ENCODE measurements around the gene IKZF3.

- TF ChIP-seq, protein P1, sequence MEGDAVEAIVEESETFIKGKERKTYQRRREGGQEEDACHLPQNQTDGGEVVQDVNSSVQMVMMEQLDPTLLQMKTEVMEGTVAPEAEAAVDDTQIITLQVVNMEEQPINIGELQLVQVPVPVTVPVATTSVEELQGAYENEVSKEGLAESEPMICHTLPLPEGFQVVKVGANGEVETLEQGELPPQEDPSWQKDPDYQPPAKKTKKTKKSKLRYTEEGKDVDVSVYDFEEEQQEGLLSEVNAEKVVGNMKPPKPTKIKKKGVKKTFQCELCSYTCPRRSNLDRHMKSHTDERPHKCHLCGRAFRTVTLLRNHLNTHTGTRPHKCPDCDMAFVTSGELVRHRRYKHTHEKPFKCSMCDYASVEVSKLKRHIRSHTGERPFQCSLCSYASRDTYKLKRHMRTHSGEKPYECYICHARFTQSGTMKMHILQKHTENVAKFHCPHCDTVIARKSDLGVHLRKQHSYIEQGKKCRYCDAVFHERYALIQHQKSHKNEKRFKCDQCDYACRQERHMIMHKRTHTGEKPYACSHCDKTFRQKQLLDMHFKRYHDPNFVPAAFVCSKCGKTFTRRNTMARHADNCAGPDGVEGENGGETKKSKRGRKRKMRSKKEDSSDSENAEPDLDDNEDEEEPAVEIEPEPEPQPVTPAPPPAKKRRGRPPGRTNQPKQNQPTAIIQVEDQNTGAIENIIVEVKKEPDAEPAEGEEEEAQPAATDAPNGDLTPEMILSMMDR (IDR thresholded peaks at IDR 0.05; ENCODE audit: poor library complexity, severe bottlenecking): no peak
- TF ChIP-seq EZH2 (IDR thresholded peaks at IDR 0.05; ENCODE audit: borderline replicate concordance, insufficient read depth, low read length, poor library complexity, severe bottlenecking) (no peak), POLR2AphosphoS5 (IDR thresholded peaks at IDR 0.05) (no peak), MXI1 (conservative IDR thresholded peaks at IDR 0.05; ENCODE audit: poor library complexity, severe bottlenecking) (no peak), TAF1 (IDR thresholded peaks at IDR 0.05; ENCODE audit: low read depth) (no peak), EP300 (conservative IDR thresholded peaks at IDR 0.05; ENCODE audit: poor library complexity, severe bottlenecking) (no peak)
- TF ChIP-seq, protein P2, sequence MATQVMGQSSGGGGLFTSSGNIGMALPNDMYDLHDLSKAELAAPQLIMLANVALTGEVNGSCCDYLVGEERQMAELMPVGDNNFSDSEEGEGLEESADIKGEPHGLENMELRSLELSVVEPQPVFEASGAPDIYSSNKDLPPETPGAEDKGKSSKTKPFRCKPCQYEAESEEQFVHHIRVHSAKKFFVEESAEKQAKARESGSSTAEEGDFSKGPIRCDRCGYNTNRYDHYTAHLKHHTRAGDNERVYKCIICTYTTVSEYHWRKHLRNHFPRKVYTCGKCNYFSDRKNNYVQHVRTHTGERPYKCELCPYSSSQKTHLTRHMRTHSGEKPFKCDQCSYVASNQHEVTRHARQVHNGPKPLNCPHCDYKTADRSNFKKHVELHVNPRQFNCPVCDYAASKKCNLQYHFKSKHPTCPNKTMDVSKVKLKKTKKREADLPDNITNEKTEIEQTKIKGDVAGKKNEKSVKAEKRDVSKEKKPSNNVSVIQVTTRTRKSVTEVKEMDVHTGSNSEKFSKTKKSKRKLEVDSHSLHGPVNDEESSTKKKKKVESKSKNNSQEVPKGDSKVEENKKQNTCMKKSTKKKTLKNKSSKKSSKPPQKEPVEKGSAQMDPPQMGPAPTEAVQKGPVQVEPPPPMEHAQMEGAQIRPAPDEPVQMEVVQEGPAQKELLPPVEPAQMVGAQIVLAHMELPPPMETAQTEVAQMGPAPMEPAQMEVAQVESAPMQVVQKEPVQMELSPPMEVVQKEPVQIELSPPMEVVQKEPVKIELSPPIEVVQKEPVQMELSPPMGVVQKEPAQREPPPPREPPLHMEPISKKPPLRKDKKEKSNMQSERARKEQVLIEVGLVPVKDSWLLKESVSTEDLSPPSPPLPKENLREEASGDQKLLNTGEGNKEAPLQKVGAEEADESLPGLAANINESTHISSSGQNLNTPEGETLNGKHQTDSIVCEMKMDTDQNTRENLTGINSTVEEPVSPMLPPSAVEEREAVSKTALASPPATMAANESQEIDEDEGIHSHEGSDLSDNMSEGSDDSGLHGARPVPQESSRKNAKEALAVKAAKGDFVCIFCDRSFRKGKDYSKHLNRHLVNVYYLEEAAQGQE (IDR thresholded peaks at IDR 0.05; ENCODE audit: borderline replicate concordance): no peak
These were observed 121.2 kb downstream of the IKZF3 start for GRCh38 chr17:39742856-39743436.

Measured in neural cell (in vitro differentiated cells).